HG02884 (cell line): ENCODE measurements around the gene UAP1L1.
"Not testable (repeated sequence)": the region's sequence is repeated elsewhere in the genome, so short reads cannot be mapped to it uniquely, and the experiment has no call there.

Source experiments
- ATAC-seq: cut with Tn5 transposase; IDR thresholded peaks from one replicate; pipeline ENCODE4 v1.9.1; 2021; ENCODE audit warnings: mild to moderate bottlenecking, moderate library complexity; ENCODE audit not compliant: unreplicated experiment

Gene UAP1L1

DNA sequence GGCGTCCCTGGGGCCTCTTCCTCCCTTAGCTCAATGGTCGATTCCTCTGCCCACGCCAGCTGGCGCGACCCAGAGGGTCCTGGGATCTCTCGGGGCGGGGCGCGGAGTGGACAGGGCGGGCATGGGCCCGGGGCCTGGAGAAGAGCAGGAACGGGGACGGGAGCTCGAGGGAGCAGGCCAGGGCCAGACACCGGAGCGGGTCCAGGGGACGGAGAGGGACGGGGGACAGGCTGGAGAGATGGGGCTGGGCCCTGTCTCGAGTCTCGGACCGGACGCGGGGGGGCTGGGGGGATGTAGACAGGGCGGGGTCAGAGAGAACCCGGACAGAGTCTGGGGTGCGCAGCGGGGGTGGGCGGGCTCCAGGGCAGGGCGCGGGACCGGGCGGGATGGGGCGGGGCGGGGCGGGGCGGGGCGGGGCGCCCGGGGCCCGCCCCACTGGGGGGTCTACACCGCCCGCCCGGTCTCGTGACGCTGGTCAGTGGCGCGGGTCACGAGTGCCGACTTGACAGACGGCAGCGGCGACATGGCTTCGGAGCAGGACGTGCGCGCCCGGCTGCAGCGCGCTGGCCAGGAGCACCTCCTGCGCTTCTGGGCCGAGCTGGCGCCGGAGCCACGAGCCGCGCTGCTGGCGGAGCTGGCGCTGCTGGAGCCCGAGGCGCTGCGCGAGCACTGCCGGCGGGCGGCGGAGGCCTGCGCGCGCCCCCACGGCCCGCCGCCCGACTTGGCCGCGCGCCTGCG, at the start of gene UAP1L1:
TSS of gene UAP1L1 (plus strand) at position 508 of the 738 bp plus-strand sequence. CDS start at position 524, 16 bp downstream.
- ATAC-seq = no peak

- ATAC-seq = no peak
Observed at GRCh38 chr9:137028263-137029057, 48.9 kb upstream of the UAP1L1 start.

DNA sequence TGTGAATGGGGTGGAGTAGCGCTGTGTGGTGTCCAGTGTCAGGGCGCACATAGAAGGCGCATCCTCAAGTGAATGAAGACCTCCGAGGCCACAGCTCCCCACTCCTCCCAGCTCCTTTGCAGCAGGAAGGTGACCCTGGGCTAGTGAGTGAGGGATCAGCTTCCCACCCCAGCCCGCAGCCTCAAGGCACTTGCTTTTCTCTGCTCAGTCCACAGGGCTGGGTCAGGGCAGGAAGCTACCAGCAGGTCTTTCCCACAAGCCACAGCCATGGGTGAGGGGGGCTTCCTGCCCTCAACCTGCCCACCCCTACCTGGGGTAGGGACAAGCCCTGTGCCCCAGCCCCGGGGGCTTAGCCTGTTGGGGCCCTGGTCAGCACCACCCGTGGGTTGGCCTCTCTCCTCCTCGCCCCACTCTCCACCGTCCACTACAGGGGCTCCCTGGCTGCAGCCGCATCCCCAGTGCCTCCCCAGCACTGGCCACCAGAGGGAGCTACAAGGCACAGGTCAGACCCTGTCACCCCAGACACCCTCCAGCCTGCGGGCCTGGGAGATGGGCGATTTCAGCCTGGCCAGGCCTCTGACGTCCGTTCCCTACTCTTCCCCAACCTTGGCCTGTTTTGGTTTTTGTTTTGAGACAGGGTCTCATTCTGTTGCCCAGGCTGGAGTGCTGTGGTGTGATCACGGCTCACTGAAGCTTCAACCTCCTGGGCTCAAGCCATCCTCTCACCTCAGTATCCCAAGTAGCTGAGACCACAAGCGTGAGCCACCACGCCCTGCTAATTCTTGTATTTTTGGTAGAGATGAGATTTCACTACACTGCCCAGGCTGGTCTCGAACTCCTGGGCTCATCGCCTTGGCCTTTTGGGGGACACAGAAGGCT, 48.0 kb upstream of the UAP1L1 start:
- ATAC-seq = no peak

GRCh38 chr9:137030006-137030405, 47.3 kb upstream of the UAP1L1 start:
- ATAC-seq = no peak

DNA sequence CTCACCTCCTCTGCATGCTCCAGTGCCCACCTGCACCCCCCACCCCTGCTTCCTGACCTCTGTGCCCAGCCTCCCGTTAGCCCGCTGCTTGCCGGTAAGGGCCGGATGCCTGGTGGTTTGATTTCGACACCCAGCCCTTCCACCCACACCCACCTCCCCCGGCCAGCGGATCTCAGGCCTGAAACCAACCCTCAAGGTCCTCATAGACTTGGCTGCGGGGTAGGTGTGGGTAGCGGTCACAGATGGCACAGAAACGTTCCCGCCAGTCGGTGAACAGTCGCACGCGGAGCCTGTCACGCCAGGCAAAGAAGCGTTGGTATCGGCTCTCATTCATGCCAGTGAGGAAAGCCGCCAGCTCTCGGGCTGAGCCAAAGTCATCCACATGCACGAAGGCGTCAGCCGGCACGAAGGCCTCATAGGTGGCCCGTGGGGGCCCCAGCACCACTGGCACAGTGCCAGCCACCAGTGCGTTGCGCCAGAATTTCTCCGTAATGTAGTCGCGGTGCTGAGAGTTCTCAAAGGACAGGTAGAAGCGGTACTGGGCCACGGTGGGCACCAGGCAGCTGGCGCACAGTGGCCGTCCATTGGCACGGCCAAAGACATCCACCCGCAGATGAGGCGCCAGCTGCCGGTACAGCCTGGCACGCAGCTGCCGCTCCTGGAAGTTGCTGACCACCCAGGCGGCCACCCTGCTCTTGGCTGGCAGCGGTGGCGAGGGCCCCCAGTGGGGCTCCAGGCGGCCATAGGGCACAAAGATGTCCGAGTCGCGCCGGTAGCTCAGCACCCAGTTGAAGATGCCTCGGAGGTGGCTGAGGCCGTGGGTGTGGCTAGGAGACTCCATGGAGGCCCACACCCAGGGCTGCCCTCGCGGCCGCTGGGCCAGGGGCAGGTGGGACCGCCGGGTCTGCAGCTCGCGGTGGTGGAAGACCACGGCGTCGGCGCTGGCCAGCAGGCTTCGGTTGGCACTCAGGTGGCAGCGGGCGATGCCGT, 46.5 kb upstream of the UAP1L1 start:
- ATAC-seq = no peak

- ATAC-seq = no peak
Observed at GRCh38 chr9:137031904-137032640, 45.2 kb upstream of the UAP1L1 start, which contains the start of gene FUT7. FUT7 (minus strand) TSS chr9:137032088; CDS start chr9:137031991, 97 bp downstream.

DNA sequence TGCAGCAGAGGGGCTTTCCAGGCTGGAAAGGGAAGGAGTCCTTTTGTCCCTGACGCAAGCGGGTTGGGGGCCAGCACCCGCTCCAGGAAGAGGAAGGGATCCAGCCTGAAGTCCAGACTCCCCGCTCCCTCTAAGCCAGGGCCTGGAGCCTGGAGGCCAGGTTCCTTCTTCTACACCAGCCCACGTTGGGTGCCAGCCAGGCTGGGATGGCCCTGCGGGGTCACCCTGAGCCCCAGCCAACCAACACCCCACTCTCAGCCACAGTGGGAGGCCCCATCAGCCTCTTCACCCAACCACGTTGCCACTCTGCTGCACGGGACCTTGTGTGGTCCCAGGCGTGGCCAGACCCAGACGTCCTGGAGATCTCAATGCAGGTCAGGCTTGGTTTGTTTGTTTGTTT, 44.5 kb upstream of the UAP1L1 start:
- ATAC-seq = no peak

- ATAC-seq = not testable (repeated sequence)
Observed at GRCh38 chr9:137033481-137033880, 43.8 kb upstream of the UAP1L1 start.

DNA sequence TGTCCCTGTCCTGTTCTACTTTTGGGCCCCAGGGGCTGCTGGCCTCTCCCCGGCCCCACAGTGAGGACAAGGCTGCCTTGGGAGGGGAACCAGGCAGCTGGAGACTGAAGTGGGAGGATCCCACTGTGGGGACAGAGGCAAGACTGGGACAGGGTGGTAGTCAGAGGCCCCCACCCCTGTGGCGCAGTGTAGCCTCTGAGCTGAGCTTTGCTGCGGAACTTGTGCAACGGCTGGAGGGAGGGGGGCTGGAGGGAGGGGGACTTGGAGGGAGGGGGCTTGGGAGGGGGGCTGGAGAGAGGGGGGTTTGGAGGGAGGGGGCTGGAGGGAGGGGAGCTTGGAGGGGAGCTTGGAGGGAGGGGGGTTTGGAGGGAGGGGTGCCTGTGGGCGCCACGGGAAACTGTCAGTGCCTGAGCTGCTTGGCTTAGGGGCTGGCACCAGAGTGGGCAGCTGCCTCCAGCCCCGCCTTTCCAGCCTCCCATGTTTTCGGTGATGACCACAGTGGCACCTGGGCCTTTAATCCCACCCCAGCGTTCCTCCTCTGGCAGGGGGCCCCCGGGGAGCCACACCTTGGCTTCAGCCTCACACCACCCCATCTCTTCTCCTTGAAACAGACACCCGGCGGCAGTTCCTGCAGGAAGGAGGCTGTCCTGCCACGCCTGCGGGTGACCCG, 43.1 kb upstream of the UAP1L1 start:
- ATAC-seq = no peak

- ATAC-seq = no peak
Observed at GRCh38 chr9:137034709-137035506, 42.4 kb upstream of the UAP1L1 start.

DNA sequence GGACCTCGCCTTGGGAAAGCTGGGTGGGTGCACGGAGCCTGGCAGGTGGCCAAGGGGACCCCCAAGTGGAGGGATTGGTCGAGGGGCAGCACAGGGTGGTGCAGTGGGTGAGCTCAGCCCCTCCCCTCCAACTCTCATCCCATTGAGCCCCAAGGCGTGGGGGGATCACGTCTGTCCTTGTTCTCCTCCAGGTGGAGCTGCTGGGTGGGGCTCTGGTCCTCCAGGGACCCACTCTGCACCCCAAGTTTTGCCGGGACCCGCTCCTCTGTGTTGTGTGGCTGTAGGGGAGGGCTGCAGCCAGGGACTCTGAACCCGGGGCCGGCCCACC, 41.8 kb upstream of the UAP1L1 start:
- ATAC-seq = no peak

DNA sequence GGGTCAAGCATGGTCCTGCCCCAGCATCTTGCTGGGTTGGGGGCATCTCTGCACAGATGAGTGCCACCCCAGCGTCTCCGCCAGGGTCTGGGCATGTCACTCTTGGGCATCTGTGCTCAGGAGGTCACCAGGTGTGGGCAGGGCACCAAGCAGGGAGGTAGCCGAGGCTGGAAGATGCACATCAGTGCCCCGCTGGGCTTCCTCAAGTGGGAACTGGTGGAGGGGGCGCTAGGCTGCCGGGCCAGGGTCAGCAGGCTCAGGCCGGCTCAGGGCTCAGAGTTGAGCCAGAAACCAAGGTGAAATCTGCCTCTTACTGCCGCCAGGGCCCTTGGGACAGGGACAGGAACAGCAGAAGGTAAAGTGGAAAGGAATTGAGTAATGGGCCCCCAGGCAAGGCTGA, 41.4 kb upstream of the UAP1L1 start:
- no peak for ATAC-seq

- ATAC-seq = no peak
Observed at GRCh38 chr9:137037035-137037434, 40.3 kb upstream of the UAP1L1 start.

DNA sequence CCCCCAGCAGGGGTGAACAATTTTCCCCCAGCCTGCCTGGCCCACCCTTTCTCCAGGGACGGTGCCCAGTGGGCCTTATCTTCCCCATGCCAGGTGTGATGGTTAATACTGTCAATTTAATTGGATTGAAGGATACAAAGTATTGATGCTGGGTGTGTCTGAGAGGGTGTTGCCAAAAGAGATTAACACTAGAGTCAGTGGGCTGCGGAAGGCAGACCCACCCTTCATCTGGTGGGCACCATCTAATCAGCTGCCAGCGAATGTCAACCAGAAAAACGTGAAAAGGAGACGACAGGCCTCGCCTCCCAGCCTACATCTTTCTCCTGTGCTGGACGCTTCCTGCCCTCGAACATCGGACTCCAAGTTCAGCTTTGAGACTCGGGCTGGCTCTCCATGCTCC, 39.8 kb upstream of the UAP1L1 start:
- ATAC-seq = no peak

DNA sequence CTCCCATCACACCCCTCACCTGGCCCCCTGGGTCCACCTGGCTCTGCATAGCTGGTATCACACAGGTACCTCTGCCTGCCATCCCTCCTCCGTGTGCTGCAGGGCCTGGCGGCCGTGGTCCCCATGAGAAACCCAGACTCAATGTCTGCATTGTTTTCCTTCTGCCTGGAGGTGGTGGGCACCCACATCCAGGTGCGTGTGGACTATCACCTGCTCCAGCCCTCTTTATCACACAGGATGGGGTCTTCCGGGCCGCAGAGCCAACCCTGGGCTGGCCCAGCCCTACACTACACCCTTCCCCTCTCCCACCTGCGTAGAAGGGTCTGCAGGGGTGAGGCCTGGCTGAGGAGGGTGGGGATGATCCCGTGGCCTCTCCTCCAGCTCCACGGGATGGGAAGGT, 38.4 kb upstream of the UAP1L1 start:
- no peak for ATAC-seq

- ATAC-seq = no peak
Observed at GRCh38 chr9:137039611-137040366, 37.5 kb upstream of the UAP1L1 start.

GRCh38 chr9:137040568-137040967, 36.7 kb upstream of the UAP1L1 start:
- no peak for ATAC-seq
